Right lobe of liver (tissue), 6 donors: ENCODE measurements around the gene FER1L5. TPM values are rescaled to one million over a fixed set of nuclear protein-coding genes. Genes with fewer than 3 reads are reported as not detected.

Experiments used
- ATAC-seq, 4 donors: fragments of 200-7000 bp; cut with Tn5 transposase; one replicate each; pipeline ENCODE4 v1.9.1; 2020; ENCODE audit warnings: mild to moderate bottlenecking in 4 of 4, moderate library complexity in 4 of 4
- DNase-seq, 3 donors: peaks; one replicate each; pipeline ENCODE4 v3.0.0-alpha.2; 2020
- H3K27ac ChIP-seq, 3 donors: fragments of 200-600 bp; one replicate each; pipeline ENCODE4 v1.8.0; 2022
- H3K27me3 ChIP-seq, 2 donors: fragments of 200-600 bp; one replicate each; pipeline ENCODE4 v1.8.0; 2022
- H3K36me3 ChIP-seq, 4 donors: fragments of 200-600 bp; sonication (generic) in 1 of 4; one replicate each; pipeline versions ENCODE4 v1.5.1 to v1.8.0; 2017 to 2022; ENCODE audit warnings: control low read depth in 1 of 4
- H3K4me1 ChIP-seq, 4 donors: fragments of 200-600 bp; sonication (generic) in 1 of 4; one replicate each; pipeline versions ENCODE4 v1.5.1 to v1.8.0; 2017 to 2022; ENCODE audit warnings: control low read depth in 1 of 4
- H3K4me3 ChIP-seq, 3 donors: fragments of 200-600 bp; one replicate each; pipeline ENCODE4 v1.8.0; 2022
- H3K9me3 ChIP-seq, 4 donors: fragments of 200-600 bp; sonication (generic) in 1 of 4; one replicate each; pipeline versions ENCODE4 v1.5.1 to v1.8.0; 2017 to 2022; ENCODE audit warnings: control low read depth in 1 of 4
- CTCF ChIP-seq, 4 donors: fragments of 200-600 bp in 3 of 4; fragments of 450-650 bp in 1 of 4; IDR thresholded peaks; one replicate each; pipeline versions ENCODE4 v1.5.1 to v1.8.0; 2016 to 2022; ENCODE audit warnings: antibody characterized with exemption in 4 of 4, mild to moderate bottlenecking in 2 of 4
- POLR2A ChIP-seq: fragments of 450-650 bp; IDR thresholded peaks from one replicate; pipeline ENCODE4 v1.6.1; 2017; ENCODE audit warnings: antibody characterized with exemption, mild to moderate bottlenecking
- WGBS: methylation state at CpG from one replicate; pipeline ENCODE4 v1.1.6; 2018; ENCODE audit warnings: low coverage, low lambda C conversion rate; ENCODE audit not compliant: insufficient coverage; ENCODE audit errors: missing lambda C conversion rate; 5-methylcytosine and 5-hydroxymethylcytosine counted together
- intact Hi-C, 2 donors: fragments of 100-400 bp; cut with DNase I; formaldehyde crosslinking; loops; one replicate each; pipeline versions ENCODE4 v1.11.2 to v1.14.1; 2022
- total RNA-seq, 6 experiments: library from RNA; depleted of rRNA in 2 of 6; stranded (reverse); fragments of >200 nt in 2 of 6; fragmentation: NEBNext Ultra II Directional in 3 of 6; extraction: Animal tissue kit (Norgen Biotek cat#: 25700) in 3 of 6; gene quantifications; one replicate each; pipeline versions ENCODE4 v1.1.0 to v1.2.4, GENCODE V29; 2016 to 2023
- donor health status: DM: no; HTN: yes; CAD: no.
- donor health status: DM: no; HTN: no; CAD: no.
- donor health status: DM: no; HTN: no; CAD: no.
- donor health status: DM: no; HTN: yes; CAD: no.
- donor health status: DM: no; HTN: yes; CAD: no.

FER1L5 gene
- total RNA-seq, 6 experiments from 2014 or later = not detected

DNA sequence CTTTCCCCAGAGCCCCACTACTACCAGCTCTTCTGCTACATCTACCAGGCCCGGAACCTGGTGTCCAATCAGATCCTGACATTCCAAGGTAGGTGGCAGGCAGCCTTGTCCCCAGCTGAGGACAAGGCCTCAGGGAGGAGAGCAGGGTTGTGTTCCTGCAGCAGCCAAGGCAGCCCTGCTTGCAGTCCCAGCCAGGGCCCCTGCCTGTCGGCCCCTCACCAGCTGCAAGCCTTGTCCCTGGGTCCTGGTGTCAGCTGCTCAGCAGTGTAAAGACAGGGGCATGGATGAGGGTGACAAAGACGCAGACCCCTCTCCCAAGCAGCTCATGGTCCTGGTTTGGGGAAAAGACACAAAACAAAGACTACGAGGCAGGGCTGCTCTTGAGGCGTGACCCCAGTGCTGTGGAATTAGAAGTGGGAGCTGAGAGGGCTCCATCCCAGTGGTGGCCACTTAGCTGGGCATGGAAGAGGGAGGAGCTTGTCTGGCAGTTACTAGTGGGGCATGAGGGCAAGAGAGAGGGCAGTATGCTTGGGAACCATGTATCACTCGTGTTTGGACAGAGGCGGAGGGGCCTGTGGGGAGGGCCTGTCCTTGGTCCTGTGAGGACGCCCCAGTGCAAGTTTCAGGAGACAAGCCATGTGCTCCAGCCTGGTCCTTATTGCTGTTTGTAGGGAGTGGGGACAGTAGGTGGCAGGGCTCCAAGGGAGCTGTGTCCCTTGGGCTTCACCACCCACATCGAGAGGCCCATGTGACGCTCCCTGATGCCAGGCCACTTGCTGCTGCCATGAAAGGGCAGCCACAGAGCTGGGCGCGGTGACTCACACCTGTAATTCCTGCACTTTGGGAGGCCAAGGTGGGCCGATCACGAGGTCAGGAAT, 49.8 kb downstream of the FER1L5 start:
- Histone ChIP-seq H3K9me3 (no peaks in the 10 kb centered on the region), H3K4me3 (no peak overlapping the region), H3K36me3 (no peaks in the 10 kb centered on the region), H3K4me1 (no peaks in the 10 kb centered on the region), H3K27me3 (no peaks in the 10 kb centered on the region), H3K27ac (no peak overlapping the region)
- DNase-seq = no peak
- intact Hi-C loops = no loop called here
- no peak for TF ChIP-seq CTCF (IDR thresholded peaks at IDR 0.05)
- TF ChIP-seq POLR2A = no peak
- WGBS = 80% methylated on average over 4 of the region's 14 CpGs
- ATAC-seq = no peak

DNA sequence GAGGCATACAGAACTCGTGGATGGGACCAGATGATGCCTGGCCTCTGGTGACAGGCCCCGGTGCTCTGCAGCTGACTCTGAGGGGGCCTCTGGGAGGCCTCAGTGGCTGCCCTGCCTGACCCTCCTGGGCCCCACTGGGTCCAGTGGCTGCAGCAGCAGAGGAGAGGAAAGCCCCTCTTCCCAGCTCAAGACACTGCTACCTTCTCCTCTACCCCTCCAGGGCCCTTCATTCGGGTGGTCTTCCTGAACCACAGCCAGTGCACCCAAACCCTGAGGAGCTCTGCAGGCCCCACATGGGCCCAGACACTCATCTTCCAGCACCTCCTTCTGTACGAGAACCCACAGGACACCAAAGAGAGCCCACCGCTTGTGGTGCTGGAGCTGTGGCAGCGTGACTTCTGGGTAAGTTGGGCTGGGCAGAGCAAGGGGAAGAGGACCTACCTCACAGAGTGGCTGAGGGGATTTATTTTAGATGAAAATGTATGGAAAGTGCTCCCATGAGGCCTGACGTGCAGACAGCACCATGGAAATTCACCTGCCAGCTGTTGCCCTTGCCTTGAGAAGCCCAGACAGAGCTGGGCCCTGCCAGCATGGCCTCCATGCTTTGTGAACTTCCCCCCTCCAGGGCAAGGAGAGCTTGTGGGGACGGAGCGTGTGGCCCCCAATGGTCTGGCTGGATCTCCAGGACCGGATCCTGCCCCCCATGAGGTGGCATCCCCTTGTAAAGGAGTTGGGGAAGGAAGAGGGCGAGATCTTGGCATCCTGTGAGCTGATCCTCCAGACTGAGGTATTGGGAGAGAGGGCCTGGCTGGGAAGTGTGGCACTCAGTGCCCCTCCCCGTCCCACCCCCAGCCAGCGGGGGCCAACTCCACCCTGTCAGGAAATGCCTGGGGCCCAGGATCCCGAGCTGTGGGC, 51.0 kb downstream of the FER1L5 start:
- H3K27ac ChIP-seq = no peak overlapping the region
- intact Hi-C loops = no loop called here
- no peaks in the 10 kb centered on the region for H3K9me3 ChIP-seq
- ATAC-seq = no peak
- no peaks in the 10 kb centered on the region for H3K36me3 ChIP-seq
- H3K27me3 ChIP-seq = no peaks in the 10 kb centered on the region
- DNase-seq = no peak
- no peak for TF ChIP-seq CTCF (IDR thresholded peaks at IDR 0.05)
- no peak for TF ChIP-seq POLR2A
- no peak overlapping the region for H3K4me3 ChIP-seq
- H3K4me1 ChIP-seq = no peaks in the 10 kb centered on the region
- 70% methylated on average over 4 of the region's 14 CpGs for WGBS

- WGBS = 73% methylated on average over 7 of the region's 8 CpGs
- Histone ChIP-seq H3K9me3 (no peaks in the 10 kb centered on the region), H3K27ac (no peak overlapping the region), H3K36me3 (no peaks in the 10 kb centered on the region), H3K4me3 (no peak overlapping the region), H3K27me3 (no peaks in the 10 kb centered on the region), H3K4me1 (no peaks in the 10 kb centered on the region)
- intact Hi-C loops = no loop called here
- ATAC-seq = no peak
- no peak for DNase-seq
- no peak for TF ChIP-seq POLR2A
- TF ChIP-seq CTCF (IDR thresholded peaks at IDR 0.05) = no peak
Observed at GRCh38 chr2:96694279-96694678, 51.7 kb downstream of the FER1L5 start.

- no peaks in the 10 kb centered on the region for H3K27me3 ChIP-seq
- H3K27ac ChIP-seq = no peak overlapping the region
- no CpG with 5 or more reads among the region's 13 CpGs for WGBS
- DNase-seq (no peak), ATAC-seq (no peak)
- intact Hi-C loops = no loop called here
- H3K4me1 ChIP-seq = no peaks in the 10 kb centered on the region
- H3K9me3 ChIP-seq = no peaks in the 10 kb centered on the region
- no peaks in the 10 kb centered on the region for H3K36me3 ChIP-seq
- no peak for TF ChIP-seq POLR2A
- no peak for TF ChIP-seq CTCF (IDR thresholded peaks at IDR 0.05)
- H3K4me3 ChIP-seq = no peak overlapping the region
Observed at GRCh38 chr2:96694816-96695455, 52.4 kb downstream of the FER1L5 start.
